Sigmoid colon (tissue), 4 donors: Measurements from ENCODE around the gene GATA5.

Source experiments
- EP300 ChIP-seq, 4 donors: sonication (generic); formaldehyde crosslinking; IDR thresholded peaks; one replicate each; pipeline ENCODE4 v1.6.1; 2017; ENCODE audit warnings: antibody characterized with exemption in 4 of 4
- POLR2A ChIP-seq, 2 donors: fragments of 450-650 bp; IDR thresholded peaks; one replicate each; pipeline ENCODE4 v1.6.1; 2016; ENCODE audit warnings: antibody characterized with exemption in 2 of 2, mild to moderate bottlenecking in 2 of 2, moderate library complexity in 2 of 2
- POLR2AphosphoS5 ChIP-seq, 4 donors: sonication (generic); formaldehyde crosslinking; IDR thresholded peaks; one replicate each; pipeline ENCODE4 v1.6.1; 2017; ENCODE audit warnings: antibody characterized with exemption in 4 of 4
- TF ChIP-seq, protein P1 (sequence below), 4 experiments: fragments of 450-650 bp in 3 of 4; fragments of 200-600 bp in 1 of 4; IDR thresholded peaks; one replicate each; pipeline ENCODE4 v1.5.1; 2016 to 2019; ENCODE audit warnings: antibody characterized with exemption in 4 of 4, mild to moderate bottlenecking in 3 of 4, moderate library complexity in 2 of 4

DNA sequence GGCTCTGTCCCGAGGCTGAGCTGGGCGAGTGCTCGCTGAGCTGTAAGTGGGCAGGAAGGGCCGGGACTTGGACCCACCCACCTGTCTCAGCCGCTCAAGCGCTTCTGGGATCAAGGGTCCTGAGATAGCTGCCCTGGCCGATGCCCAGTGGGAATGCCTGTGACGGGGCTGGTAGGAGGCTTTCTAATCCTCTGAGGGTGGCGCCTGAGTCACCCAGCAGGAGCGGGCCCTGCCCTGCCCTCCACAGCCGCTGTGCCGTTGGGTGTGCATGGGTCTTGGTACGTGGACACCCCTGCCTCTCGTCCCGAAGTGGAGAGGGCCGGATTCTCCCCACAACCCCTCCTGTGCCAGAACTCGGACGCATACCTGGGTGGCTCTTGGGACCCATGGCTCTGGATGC is 43.1 kb upstream of the GATA5 start:
- TF ChIP-seq POLR2A (IDR thresholded peaks at IDR 0.05) (no peak), EP300 (IDR thresholded peaks at IDR 0.05) (no peak), POLR2AphosphoS5 (IDR thresholded peaks at IDR 0.05) (no peak)
- TF ChIP-seq, protein P1, sequence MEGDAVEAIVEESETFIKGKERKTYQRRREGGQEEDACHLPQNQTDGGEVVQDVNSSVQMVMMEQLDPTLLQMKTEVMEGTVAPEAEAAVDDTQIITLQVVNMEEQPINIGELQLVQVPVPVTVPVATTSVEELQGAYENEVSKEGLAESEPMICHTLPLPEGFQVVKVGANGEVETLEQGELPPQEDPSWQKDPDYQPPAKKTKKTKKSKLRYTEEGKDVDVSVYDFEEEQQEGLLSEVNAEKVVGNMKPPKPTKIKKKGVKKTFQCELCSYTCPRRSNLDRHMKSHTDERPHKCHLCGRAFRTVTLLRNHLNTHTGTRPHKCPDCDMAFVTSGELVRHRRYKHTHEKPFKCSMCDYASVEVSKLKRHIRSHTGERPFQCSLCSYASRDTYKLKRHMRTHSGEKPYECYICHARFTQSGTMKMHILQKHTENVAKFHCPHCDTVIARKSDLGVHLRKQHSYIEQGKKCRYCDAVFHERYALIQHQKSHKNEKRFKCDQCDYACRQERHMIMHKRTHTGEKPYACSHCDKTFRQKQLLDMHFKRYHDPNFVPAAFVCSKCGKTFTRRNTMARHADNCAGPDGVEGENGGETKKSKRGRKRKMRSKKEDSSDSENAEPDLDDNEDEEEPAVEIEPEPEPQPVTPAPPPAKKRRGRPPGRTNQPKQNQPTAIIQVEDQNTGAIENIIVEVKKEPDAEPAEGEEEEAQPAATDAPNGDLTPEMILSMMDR (IDR thresholded peaks at IDR 0.05): no peak
